ENCODE results near the gene EFCAB13.

DNA sequence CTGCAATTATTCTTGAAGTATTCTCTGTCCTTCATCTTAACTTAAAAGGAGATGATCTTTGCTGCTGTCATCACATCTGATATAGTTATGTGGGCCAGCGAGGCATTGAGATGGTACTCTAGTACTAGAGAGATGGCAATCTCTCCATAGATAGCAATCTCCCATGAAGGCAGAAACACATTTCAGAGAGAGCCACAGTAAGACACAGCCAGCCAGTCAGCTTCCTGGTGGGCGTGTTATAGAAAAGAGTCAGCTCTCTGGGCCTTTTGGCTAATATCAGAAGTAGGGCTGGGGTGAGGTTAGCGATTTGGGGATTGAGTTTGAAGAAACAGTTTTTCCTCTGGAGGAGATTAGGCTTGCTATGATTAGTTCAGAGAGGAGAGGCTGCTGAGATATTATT lies 22.6 kb upstream of the EFCAB13 start:
- TF ChIP-seq, protein P1, sequence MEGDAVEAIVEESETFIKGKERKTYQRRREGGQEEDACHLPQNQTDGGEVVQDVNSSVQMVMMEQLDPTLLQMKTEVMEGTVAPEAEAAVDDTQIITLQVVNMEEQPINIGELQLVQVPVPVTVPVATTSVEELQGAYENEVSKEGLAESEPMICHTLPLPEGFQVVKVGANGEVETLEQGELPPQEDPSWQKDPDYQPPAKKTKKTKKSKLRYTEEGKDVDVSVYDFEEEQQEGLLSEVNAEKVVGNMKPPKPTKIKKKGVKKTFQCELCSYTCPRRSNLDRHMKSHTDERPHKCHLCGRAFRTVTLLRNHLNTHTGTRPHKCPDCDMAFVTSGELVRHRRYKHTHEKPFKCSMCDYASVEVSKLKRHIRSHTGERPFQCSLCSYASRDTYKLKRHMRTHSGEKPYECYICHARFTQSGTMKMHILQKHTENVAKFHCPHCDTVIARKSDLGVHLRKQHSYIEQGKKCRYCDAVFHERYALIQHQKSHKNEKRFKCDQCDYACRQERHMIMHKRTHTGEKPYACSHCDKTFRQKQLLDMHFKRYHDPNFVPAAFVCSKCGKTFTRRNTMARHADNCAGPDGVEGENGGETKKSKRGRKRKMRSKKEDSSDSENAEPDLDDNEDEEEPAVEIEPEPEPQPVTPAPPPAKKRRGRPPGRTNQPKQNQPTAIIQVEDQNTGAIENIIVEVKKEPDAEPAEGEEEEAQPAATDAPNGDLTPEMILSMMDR (IDR thresholded peaks at IDR 0.05): no peak
- no peak for TF ChIP-seq EP300 (IDR thresholded peaks at IDR 0.05)

All from upper lobe of left lung (tissue), 4 donors.